Brain microvascular endothelial cell (primary cell): Measurements from ENCODE around the gene LAMB3.

ENCODE experiments used
- DNase-seq: peaks from one replicate; pipeline ENCODE4 v3.0.0-alpha.2; 2020
- H3K27ac ChIP-seq: fragments of 250-450 bp; sonication (Bioruptor Pico); 2 replicates; pipeline ENCODE4 v1.5.1; 2020; ENCODE audit warnings: mild to moderate bottlenecking, moderate library complexity
- H3K27me3 ChIP-seq: fragments of 250-450 bp; sonication (Bioruptor Pico); replicated peaks from 2 replicates; pipeline ENCODE4 v1.5.1; 2020; ENCODE audit warnings: mild to moderate bottlenecking
- H3K36me3 ChIP-seq: fragments of 250-450 bp; sonication (Bioruptor Pico); replicated peaks from 2 replicates; pipeline ENCODE4 v1.5.1; 2020; ENCODE audit warnings: mild to moderate bottlenecking
- H3K4me3 ChIP-seq: 2 replicates; pipeline ENCODE4 v1.5.1; 2011; ENCODE audit warnings: low read depth, mild to moderate bottlenecking, control low read depth, low read length, moderate library complexity
- CTCF ChIP-seq: IDR thresholded peaks from 2 replicates; pipeline ENCODE4 v1.5.1; 2011; ENCODE audit warnings: low read depth, mild to moderate bottlenecking, moderate library complexity, low read length, control low read depth, inconsistent platforms; ENCODE audit errors: missing control alignments
- in situ Hi-C: cut with HindIII; loops from 2 replicates; pipeline ENCODE4 v1.10.0; 2017; ENCODE audit warnings: low sequenced_read_pairs, low pct_ligation_motif_present

LAMB3 gene

GRCh38 chr1:209609791-209610630, 42.2 kb downstream of the LAMB3 start:
- no peak for TF ChIP-seq CTCF
- DNase-seq, result no peak
- Histone ChIP-seq H3K4me3 (no peak overlapping the region), H3K36me3 (no peaks in the 10 kb centered on the region), H3K27ac (no peak overlapping the region), H3K27me3 (no peaks in the 10 kb centered on the region)
- in situ Hi-C loops, result no loop called here

- Histone ChIP-seq H3K27ac (no peak overlapping the region), H3K27me3 (no peaks in the 10 kb centered on the region), H3K4me3 (no peak overlapping the region), H3K36me3 (no peaks in the 10 kb centered on the region)
- no peak for TF ChIP-seq CTCF
- DNase-seq, result no peak
- in situ Hi-C loops, result no loop called here
Measured at GRCh38 chr1:209609041-209609790, 43.0 kb downstream of the LAMB3 start.

GRCh38 chr1:209607795-209608178, 44.4 kb downstream of the LAMB3 start:
- no peaks in the 10 kb centered on the region for H3K27me3 ChIP-seq
- H3K27ac ChIP-seq, result no peak overlapping the region
- no peak for TF ChIP-seq CTCF
- H3K4me3 ChIP-seq, result no peak overlapping the region
- in situ Hi-C loops, result no loop called here
- H3K36me3 ChIP-seq, result no peaks in the 10 kb centered on the region
- no peak for DNase-seq

- TF ChIP-seq CTCF, result no peak
- Histone ChIP-seq H3K36me3 (no peaks in the 10 kb centered on the region), H3K4me3 (no peak overlapping the region), H3K27ac (no peak overlapping the region), H3K27me3 (no peaks in the 10 kb centered on the region)
- in situ Hi-C loops, result no loop called here
- DNase-seq, result peak; percentile 18
Measured at GRCh38 chr1:209607102-209607794, 45.0 kb downstream of the LAMB3 start.

GRCh38 chr1:209603877-209604276, 48.3 kb downstream of the LAMB3 start:
- no peak for TF ChIP-seq CTCF
- Histone ChIP-seq H3K27ac (no peak overlapping the region), H3K4me3 (no peak overlapping the region), H3K36me3 (no peaks in the 10 kb centered on the region), H3K27me3 (no peaks in the 10 kb centered on the region)
- in situ Hi-C loops, result no loop called here
- DNase-seq, result no peak
